GM23338 (cell line): ENCODE data around the gene TBRG4. TPM values are rescaled to one million over a fixed set of nuclear protein-coding genes. Genes with fewer than 3 reads are reported as not detected.

Experiments
- ATAC-seq: fragments of 200-7000 bp; cut with Tn5 transposase; 3 replicates; pipeline ENCODE4 v1.9.1; 2020
- DNase-seq: peaks from one replicate; pipeline ENCODE4 v3.0.0-alpha.2; 2015; ENCODE audit warnings: low spot score
- H2AFZ ChIP-seq: fragments of 200-600 bp; sonication (generic); 2 replicates; pipeline ENCODE4 v1.8.0; 2016; ENCODE audit warnings: antibody characterized with exemption, mild to moderate bottlenecking, moderate library complexity
- H3F3A ChIP-seq: fragments of 200-600 bp; sonication (generic); replicated peaks from 2 replicates; pipeline ENCODE4 v1.8.0; 2017; ENCODE audit warnings: antibody characterized with exemption, mixed run types, low read depth
- H3K27ac ChIP-seq: fragments of 200-600 bp; sonication (generic); 2 replicates; pipeline ENCODE4 v1.6.1; 2016; ENCODE audit warnings: low read depth
- H3K27me3 ChIP-seq: fragments of 200-600 bp; sonication (generic); 2 replicates; pipeline ENCODE4 v1.8.0; 2016; ENCODE audit warnings: mild to moderate bottlenecking, mixed run types, moderate library complexity; ENCODE audit not compliant: insufficient read depth
- H3K36me3 ChIP-seq: fragments of 200-600 bp; sonication (generic); 2 replicates; pipeline ENCODE4 v1.8.0; 2016; ENCODE audit warnings: mild to moderate bottlenecking; ENCODE audit not compliant: insufficient read depth
- H3K4me1 ChIP-seq: fragments of 200-600 bp; sonication (generic); 2 replicates; pipeline ENCODE4 v1.8.0; 2016; ENCODE audit warnings: mild to moderate bottlenecking, moderate library complexity; ENCODE audit not compliant: insufficient read depth
- H3K4me2 ChIP-seq: fragments of 200-600 bp; sonication (generic); 2 replicates; pipeline ENCODE4 v1.7.1; 2017; ENCODE audit warnings: mixed run types
- H3K4me3 ChIP-seq: fragments of 200-600 bp; sonication (generic); 2 replicates; pipeline ENCODE4 v1.6.1; 2016; ENCODE audit warnings: mixed run types
- H3K79me2 ChIP-seq: fragments of 200-600 bp; sonication (generic); replicated peaks from 2 replicates; pipeline ENCODE4 v1.8.0; 2017; ENCODE audit warnings: mild to moderate bottlenecking; ENCODE audit not compliant: insufficient read depth
- H3K9me2 ChIP-seq: fragments of 200-600 bp; sonication (generic); 2 replicates; pipeline ENCODE4 v1.8.0; 2017; ENCODE audit not compliant: insufficient read depth
- H4K20me1 ChIP-seq: fragments of 200-600 bp; sonication (generic); replicated peaks from 2 replicates; pipeline ENCODE4 v1.8.0; 2017; ENCODE audit warnings: mild to moderate bottlenecking; ENCODE audit not compliant: insufficient read depth
- H3K27ac Mint-ChIP-seq: 2 replicates; pipeline ENCODE4 v1.8.0; 2020; ENCODE audit warnings: inconsistent platforms, mild to moderate bottlenecking, moderate library complexity, mixed read lengths
- H3K27me3 Mint-ChIP-seq: 3 replicates; pipeline ENCODE4 v1.8.0; 2022; ENCODE audit warnings: low read depth, mild to moderate bottlenecking, moderate library complexity, mixed read lengths, inconsistent platforms; ENCODE audit not compliant: insufficient read depth, poor library complexity
- H3K36me3 Mint-ChIP-seq: 3 replicates; pipeline ENCODE4 v1.8.0; 2021; ENCODE audit warnings: low read depth, mild to moderate bottlenecking, inconsistent platforms, moderate library complexity, mixed read lengths
- H3K4me1 Mint-ChIP-seq: 3 replicates; pipeline ENCODE4 v1.8.0; 2020; ENCODE audit warnings: mild to moderate bottlenecking, inconsistent platforms, mixed read lengths
- H3K4me3 Mint-ChIP-seq: 3 replicates; pipeline ENCODE4 v1.8.0; 2021; ENCODE audit warnings: moderate library complexity, mild to moderate bottlenecking, inconsistent platforms, mixed read lengths
- H3K9me3 Mint-ChIP-seq: 3 replicates; pipeline ENCODE4 v1.8.0; 2020; ENCODE audit warnings: moderate library complexity, mild to moderate bottlenecking, inconsistent platforms, mixed read lengths
- CREB1 ChIP-seq: fragments of 250-450 bp; sonication (Bioruptor Pico); IDR thresholded peaks from 2 replicates; pipeline ENCODE4 v1.5.0; 2020; ENCODE audit warnings: low read depth, mild to moderate bottlenecking, moderate library complexity
- EZH2 ChIP-seq: fragments of 200-600 bp; sonication (generic); IDR thresholded peaks from one replicate; pipeline ENCODE4 v1.8.0; 2017; ENCODE audit warnings: antibody characterized with exemption, mild to moderate bottlenecking, low read depth; ENCODE audit not compliant: unreplicated experiment
- EZH2phosphoT487 ChIP-seq: fragments of 200-600 bp; sonication (generic); IDR thresholded peaks from one replicate; pipeline ENCODE4 v1.8.1; 2018; ENCODE audit warnings: antibody characterized with exemption; ENCODE audit not compliant: unreplicated experiment
- JUNB ChIP-seq: IDR thresholded peaks from one replicate; pipeline ENCODE4 v1.6.1; 2016; ENCODE audit warnings: antibody characterized with exemption; ENCODE audit not compliant: unreplicated experiment
- POLR2AphosphoS5 ChIP-seq: IDR thresholded peaks from 2 replicates; pipeline ENCODE4 v1.6.1; 2016; ENCODE audit warnings: antibody characterized with exemption, low read depth
- STAT1 ChIP-seq: IDR thresholded peaks from one replicate; pipeline ENCODE4 v1.6.1; 2016; ENCODE audit warnings: antibody characterized with exemption; ENCODE audit not compliant: unreplicated experiment
- ZNF331 ChIP-seq: fragments of 250-450 bp; sonication (Bioruptor Pico); IDR thresholded peaks from 2 replicates; pipeline ENCODE4 v1.5.0; 2020; ENCODE audit warnings: low read depth, mild to moderate bottlenecking, moderate library complexity
- ZNF462 ChIP-seq: fragments of 250-450 bp; sonication (Bioruptor Pico); IDR thresholded peaks from 2 replicates; pipeline ENCODE4 v1.5.0; 2020; ENCODE audit warnings: mild to moderate bottlenecking, moderate library complexity
- polyA plus RNA-seq: library from polyadenylated mRNA; unstranded; fragments of >200 nt; fragmentation: Nextera tagmentation; extraction: Ambion mirVana; gene quantifications from 2 replicates; pipeline ENCODE4 v1.2.1, GENCODE V29; 2016
- total RNA-seq: library from RNA; depleted of rRNA; stranded (reverse); fragments of >200 nt; shearing (Covaris generic); gene quantifications from 2 replicates; pipeline ENCODE4 v1.2.3, GENCODE V29; 2014

Gene TBRG4
- total and polyA plus RNA-seq, 2 experiments from 2014 or later: 72.5 to 162 TPM

- Histone ChIP-seq H3K4me2 (no peak overlapping the region), H3K79me2 (no peaks in the 10 kb centered on the region), H3K9me2 (no peaks in the 10 kb centered on the region), H3K27ac (no peak overlapping the region), H3K36me3 (no peaks in the 10 kb centered on the region), H3K27me3 (peaks cover 3% of the 10 kb centered on the region; the same call in 1 of the 2 replicates), H3F3A (0 out of 2 replicates have a peak, but pooled peaks cover 2% of the 10 kb centered on the region), H3K4me1 (no peaks in the 10 kb centered on the region; the same call in 1 of the 2 replicates), H2AFZ (no peak overlapping the region), H3K4me3 (no peak overlapping the region), H4K20me1 (no peaks in the 10 kb centered on the region)
- no peaks in the 10 kb centered on the region; the same call in 2 of the 3 replicates for H3K9me3 Mint-ChIP-seq
- DNase-seq (no peak), ATAC-seq (no peak)
- no peaks in the 10 kb centered on the region for H3K27me3 Mint-ChIP-seq
- H3K36me3 Mint-ChIP-seq: no peaks in the 10 kb centered on the region
- peaks cover 3% of the 10 kb centered on the region; the same call in 2 of the 3 replicates for H3K4me1 Mint-ChIP-seq
- H3K27ac Mint-ChIP-seq: no peak overlapping the region
- no peak for TF ChIP-seq EZH2
- no peak for TF ChIP-seq JUNB
- TF ChIP-seq EZH2phosphoT487: no peak
- no peak for TF ChIP-seq CREB1 (CRISPR knock-in tag)
- no peak for TF ChIP-seq ZNF331 (CRISPR knock-in tag)
- no peak for TF ChIP-seq STAT1
- no peak for TF ChIP-seq POLR2AphosphoS5
- TF ChIP-seq ZNF462: no peak
- no peak overlapping the region for H3K4me3 Mint-ChIP-seq
These were observed 6.1 kb upstream of the TBRG4 start for GRCh38 chr7:45117582-45117981.
